Thyroid gland (tissue), 4 donors: ENCODE measurements around the gene CMSS1. TPM values are rescaled to one million over a fixed set of nuclear protein-coding genes. Genes with fewer than 3 reads are reported as not detected.

Source experiments
- DNase-seq, 2 donors: peaks; one replicate each; pipeline ENCODE4 v3.0.0-alpha.2; 2019
- H3K27ac ChIP-seq, 3 donors: fragments of 200-600 bp; sonication (generic); 1 replicate in 2 of 3; 2 replicates in 1 of 3; pipeline ENCODE4 v1.5.1; 2016 to 2019; ENCODE audit warnings: mild to moderate bottlenecking in 1 of 3, moderate library complexity in 1 of 3
- H3K27me3 ChIP-seq: fragments of 200-600 bp; sonication (generic); one replicate; pipeline ENCODE4 v1.5.1; 2019
- H3K36me3 ChIP-seq, 2 donors: fragments of 200-600 bp; sonication (generic); one replicate each; pipeline ENCODE4 v1.5.1; 2016 to 2019
- H3K4me1 ChIP-seq, 2 donors: fragments of 200-600 bp; sonication (generic); one replicate each; pipeline ENCODE4 v1.5.1; 2017 to 2019
- H3K4me3 ChIP-seq, 3 donors: fragments of 200-600 bp; sonication (generic); replicated peaks in 1 of 3; 1 replicate in 2 of 3; 2 replicates in 1 of 3; pipeline ENCODE4 v1.5.1; 2016; ENCODE audit warnings: mild to moderate bottlenecking in 1 of 3
- H3K9me3 ChIP-seq: fragments of 200-600 bp; sonication (generic); one replicate; pipeline ENCODE4 v1.5.1; 2017
- POLR2A ChIP-seq, 2 donors: fragments of 450-650 bp; IDR thresholded peaks; one replicate each; pipeline ENCODE4 v1.6.1; 2017; ENCODE audit warnings: antibody characterized with exemption in 2 of 2, mild to moderate bottlenecking in 2 of 2, moderate library complexity in 1 of 2
- WGBS, 2 donors: methylation state at CpG; one replicate each; pipeline ENCODE4 v1.1.5; 2017; 5-methylcytosine and 5-hydroxymethylcytosine counted together
- intact Hi-C: fragments of 100-400 bp; cut with DNase I; formaldehyde crosslinking; loops from one replicate; pipeline ENCODE4 v1.15.1; 2023
- total RNA-seq, 4 donors: library from RNA; depleted of rRNA; stranded (reverse); fragments of >200 nt; gene quantifications; one replicate each; pipeline ENCODE4 v1.2.3, GENCODE V29; 2016
- TF ChIP-seq, protein P1 (sequence below), 6 experiments: fragments of 200-600 bp in 3 of 6; fragments of 450-650 bp in 3 of 6; sonication (generic) in 3 of 6; IDR thresholded peaks; one replicate each; pipeline ENCODE4 v1.5.1; 2016 to 2019; ENCODE audit warnings: antibody characterized with exemption in 6 of 6, mild to moderate bottlenecking in 2 of 6, inconsistent platforms in 1 of 6, moderate library complexity in 1 of 6

The CMSS1 gene
- total RNA-seq, 4 donors from 2014 or later = 7.7 to 15.0 (median 12.9) TPM

DNA sequence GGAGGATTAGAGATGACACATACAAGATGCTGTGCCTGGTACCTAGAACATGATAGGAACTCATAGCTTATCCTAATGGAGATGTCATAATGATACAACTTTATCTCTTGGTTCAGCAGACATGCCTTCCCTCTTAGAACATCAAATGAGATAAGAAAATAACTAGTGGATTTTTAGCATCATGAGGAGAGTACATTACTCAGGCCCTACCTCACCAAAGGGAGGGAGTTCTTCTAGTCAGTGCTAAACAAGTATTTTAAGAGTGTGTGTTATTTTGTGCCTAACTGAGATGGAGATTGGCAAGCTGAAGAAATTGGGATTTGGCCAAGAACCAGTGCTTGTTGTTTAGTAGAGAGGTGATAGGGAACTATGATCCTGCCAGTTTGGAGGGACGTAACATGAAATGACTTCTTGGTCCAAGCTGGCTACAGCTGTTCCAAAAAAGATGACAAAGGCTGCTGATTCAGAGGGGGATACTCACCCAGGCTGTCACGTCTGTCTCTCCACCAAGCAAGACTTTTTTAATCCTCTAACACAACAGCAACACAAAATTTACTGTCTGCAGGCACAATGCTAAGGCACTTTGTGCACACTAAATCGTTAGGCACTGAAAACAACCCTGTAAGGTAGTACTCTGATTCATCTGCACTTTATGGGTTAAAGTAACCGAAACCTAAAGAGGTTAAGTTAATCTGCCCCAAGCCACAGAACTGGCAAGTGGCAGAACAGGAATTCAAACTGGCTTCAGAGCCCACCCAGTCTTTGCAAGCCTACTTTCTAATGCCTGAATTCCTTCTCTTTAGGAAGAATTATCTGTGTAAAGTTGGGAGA lies 126.5 kb downstream of the CMSS1 start:
- intact Hi-C loops = no loop called here
- H3K4me1 ChIP-seq = peaks cover 0 to 11% of the 10 kb centered on the region in 2 donors

DNA sequence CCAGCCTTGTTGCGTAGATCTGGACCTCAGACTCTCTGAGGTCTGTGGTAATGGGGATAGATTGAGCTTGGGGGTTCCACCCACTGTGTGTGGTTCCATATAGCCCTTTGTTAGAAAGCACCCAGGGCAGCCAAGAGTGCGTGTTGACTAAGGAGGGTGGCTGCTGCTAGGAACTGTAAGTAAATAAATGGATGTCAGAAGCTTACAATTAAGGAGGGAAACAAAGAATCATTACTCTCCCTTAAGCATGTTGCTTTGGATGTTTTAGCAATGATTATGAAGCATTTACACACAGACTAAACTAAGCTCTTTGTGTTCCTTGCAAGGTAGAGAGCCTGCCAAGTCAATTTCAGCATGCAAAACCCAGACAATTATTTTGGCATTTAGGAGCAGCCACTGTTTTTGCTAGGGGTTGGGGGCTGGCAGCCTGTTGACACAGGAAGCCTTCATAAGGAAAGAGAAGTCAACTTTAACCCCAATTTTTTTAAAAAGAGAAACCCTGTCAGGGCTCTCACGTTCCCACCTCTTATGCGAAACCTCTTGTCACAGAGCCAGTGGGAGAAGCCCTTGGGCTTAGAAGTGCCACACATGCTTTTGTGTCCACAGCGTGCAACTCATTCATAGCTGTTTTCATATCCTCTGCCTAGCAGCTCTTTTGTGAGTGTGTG lies 127.8 kb downstream of the CMSS1 start:
- Histone ChIP-seq H3K4me1 (peaks cover 0 to 11% of the 10 kb centered on the region in 2 donors), H3K9me3 (no peaks in the 10 kb centered on the region), H3K36me3 (no peaks in the 10 kb centered on the region), H3K27me3 (no peaks in the 10 kb centered on the region), H3K27ac (no peak overlapping the region), H3K4me3 (no peak overlapping the region)
- intact Hi-C loops = no loop called here
- WGBS, 2 donors = 43 to 50% methylated on average over 5 of the region's 5 CpGs
- peak; percentile 49 to 66 for DNase-seq
- TF ChIP-seq, protein P1, sequence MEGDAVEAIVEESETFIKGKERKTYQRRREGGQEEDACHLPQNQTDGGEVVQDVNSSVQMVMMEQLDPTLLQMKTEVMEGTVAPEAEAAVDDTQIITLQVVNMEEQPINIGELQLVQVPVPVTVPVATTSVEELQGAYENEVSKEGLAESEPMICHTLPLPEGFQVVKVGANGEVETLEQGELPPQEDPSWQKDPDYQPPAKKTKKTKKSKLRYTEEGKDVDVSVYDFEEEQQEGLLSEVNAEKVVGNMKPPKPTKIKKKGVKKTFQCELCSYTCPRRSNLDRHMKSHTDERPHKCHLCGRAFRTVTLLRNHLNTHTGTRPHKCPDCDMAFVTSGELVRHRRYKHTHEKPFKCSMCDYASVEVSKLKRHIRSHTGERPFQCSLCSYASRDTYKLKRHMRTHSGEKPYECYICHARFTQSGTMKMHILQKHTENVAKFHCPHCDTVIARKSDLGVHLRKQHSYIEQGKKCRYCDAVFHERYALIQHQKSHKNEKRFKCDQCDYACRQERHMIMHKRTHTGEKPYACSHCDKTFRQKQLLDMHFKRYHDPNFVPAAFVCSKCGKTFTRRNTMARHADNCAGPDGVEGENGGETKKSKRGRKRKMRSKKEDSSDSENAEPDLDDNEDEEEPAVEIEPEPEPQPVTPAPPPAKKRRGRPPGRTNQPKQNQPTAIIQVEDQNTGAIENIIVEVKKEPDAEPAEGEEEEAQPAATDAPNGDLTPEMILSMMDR (IDR thresholded peaks at IDR 0.05) = no peak
- no peak for TF ChIP-seq POLR2A (IDR thresholded peaks at IDR 0.05)

More for the DNA sequence above, 126.5 kb downstream of the CMSS1 start:
- H3K27ac ChIP-seq = no peak overlapping the region
- no peaks in the 10 kb centered on the region for H3K27me3 ChIP-seq
- H3K36me3 ChIP-seq = no peaks in the 10 kb centered on the region
- TF ChIP-seq, protein P1 (IDR thresholded peaks at IDR 0.05) = no peak
- no peak for TF ChIP-seq POLR2A (IDR thresholded peaks at IDR 0.05)
- no peak overlapping the region for H3K4me3 ChIP-seq
- H3K9me3 ChIP-seq = no peaks in the 10 kb centered on the region
- DNase-seq = no peak
- WGBS, 2 donors = 66 to 75% methylated on average over 4 of the region's 4 CpGs

DNA sequence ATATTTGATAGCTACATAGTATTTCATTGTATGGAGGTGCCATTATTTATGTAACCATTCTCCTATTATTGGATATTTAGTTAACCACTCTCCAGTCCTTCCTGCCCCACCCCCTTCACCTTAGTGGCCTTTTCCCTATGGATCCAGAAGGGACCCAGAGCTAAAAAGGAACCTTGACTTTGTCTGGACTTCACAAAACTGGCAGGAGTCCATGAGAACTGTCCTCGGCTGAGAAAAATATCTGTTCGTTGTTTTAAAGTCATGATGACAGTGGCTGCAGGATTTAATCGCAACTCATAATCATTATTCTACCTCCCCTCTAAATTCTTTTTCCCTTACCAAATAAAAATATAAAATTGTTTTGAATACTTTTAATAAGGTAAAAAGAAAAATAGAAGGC lies 129.7 kb downstream of the CMSS1 start:
- peaks cover 0 to 11% of the 10 kb centered on the region in 2 donors for H3K4me1 ChIP-seq
- no peak for TF ChIP-seq POLR2A (IDR thresholded peaks at IDR 0.05)
- TF ChIP-seq, protein P1 (IDR thresholded peaks at IDR 0.05) = no peak
- no peaks in the 10 kb centered on the region for H3K9me3 ChIP-seq
- WGBS, 2 donors = 83 to 86% methylated on average over 3 of the region's 3 CpGs
- intact Hi-C loops = no loop called here
- no peak overlapping the region for H3K4me3 ChIP-seq
- no peaks in the 10 kb centered on the region for H3K27me3 ChIP-seq
- no peak for DNase-seq
- no peak overlapping the region for H3K27ac ChIP-seq
- no peaks in the 10 kb centered on the region for H3K36me3 ChIP-seq

DNA sequence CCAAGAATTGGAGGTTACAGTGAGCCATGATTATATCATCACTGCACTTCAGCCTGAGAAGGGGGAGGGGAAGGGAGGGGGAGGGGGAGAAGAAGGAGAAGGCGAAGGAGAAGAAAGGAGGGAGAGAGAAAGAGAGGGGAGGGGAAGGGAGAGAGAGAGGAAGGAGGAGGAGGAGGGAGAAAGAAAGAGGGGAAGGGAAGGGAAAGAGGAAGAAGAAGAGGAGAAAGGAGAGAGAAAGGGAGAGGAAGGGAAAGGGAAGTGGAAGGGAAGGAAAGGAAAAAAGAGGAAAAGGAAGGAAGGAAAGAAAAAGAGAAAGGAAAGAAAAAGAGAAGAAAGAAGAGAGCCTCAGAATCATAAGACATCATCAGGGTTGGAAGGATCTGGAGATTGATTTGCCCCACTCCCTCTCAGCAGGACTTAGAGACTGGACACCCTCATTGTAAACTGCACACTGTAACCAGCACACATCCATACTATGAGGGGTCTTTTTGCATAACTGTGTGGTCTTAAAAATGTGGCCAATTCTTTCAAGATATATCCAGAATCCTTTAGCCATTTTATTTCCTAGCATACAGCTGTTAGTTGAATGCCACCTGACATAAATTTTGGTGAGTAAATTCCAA lies 130.9 kb downstream of the CMSS1 start:
- H3K27ac ChIP-seq = no peak overlapping the region
- H3K9me3 ChIP-seq = no peaks in the 10 kb centered on the region
- intact Hi-C loops = no loop called here
- no peak for DNase-seq
- peaks cover 0 to 11% of the 10 kb centered on the region in 2 donors for H3K4me1 ChIP-seq
- H3K4me3 ChIP-seq = no peak overlapping the region
- 91 to 98% methylated on average over 1 of the region's 1 CpG for WGBS, 2 donors
- no peak for TF ChIP-seq POLR2A (IDR thresholded peaks at IDR 0.05)
- TF ChIP-seq, protein P1 (IDR thresholded peaks at IDR 0.05) = no peak
- no peaks in the 10 kb centered on the region for H3K27me3 ChIP-seq
- H3K36me3 ChIP-seq = no peaks in the 10 kb centered on the region
